Measurements from ENCODE around the gene PPIA.

The PPIA gene

DNA sequence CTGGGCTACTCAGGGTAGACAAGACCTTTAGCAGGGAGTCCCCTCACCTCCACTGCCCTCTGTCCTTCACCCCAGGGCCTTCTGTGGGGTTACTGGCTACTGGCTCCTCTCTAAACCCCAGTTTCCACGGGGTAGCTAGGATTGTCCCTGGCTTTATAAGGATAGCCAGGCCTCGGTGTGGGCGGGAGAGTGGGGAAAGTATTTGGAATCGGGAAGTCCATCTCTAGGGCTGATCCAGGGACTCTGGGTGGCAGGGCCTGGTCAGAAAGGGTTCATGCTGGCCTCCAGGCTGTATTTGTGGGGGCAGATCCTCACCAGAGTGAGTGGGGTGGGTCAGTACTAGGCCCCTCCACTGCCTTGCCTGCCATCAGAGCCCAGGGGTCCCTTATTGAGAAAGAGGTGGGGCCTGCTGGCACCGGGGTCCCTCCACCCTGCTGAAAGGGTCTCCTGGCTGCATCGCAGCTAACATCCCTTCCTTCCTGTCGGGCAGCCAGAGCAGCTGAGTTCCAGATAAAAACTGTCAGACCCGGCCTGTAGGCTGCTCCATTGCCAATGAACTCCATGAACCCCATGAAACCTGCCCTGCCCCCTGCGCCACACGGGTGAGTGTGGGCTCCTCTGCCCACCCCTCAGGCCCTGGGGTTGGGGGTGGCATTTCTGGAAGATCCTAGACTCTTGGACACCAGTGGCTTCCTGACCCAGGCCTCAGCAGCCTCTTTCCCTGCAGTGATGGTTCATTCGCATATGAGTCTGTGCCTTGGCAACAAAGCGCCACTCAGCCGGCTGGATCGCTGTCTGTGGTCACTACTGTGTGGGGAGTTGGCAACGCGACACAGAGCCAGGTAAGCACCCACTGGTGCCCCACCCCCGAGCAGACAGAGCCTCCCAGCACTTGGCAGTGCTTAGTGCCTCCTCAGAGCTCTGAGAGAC lies 40.5 kb upstream of the PPIA start:
- Histone ChIP-seq H3K4me1 (peaks cover 37% of the 10 kb centered on the region), H3K4me3 (no peak overlapping the region), H3K36me3 (peaks cover 72% of the 10 kb centered on the region), H3K9me3 (no peaks in the 10 kb centered on the region), H4K20me1 (peaks cover 64% of the 10 kb centered on the region), H3K4me2 (no peak overlapping the region), H3K9ac (0 out of 2 replicates have a peak overlapping the region, but pooled peaks have one; percentile 34), H3K27ac (peak overlapping the region; percentile 53), H3K27me3 (no peaks in the 10 kb centered on the region)
- no peak for TF ChIP-seq Cebpa-rat (IDR thresholded peaks at IDR 0.05)

- no peak overlapping the region for H3K4me3 ChIP-seq
These were observed 39.6 kb upstream of the PPIA start for GRCh38 chr7:44756904-44757303.

GRCh38 chr7:44757311-44757710 lies 39.2 kb upstream of the PPIA start:
- no peak overlapping the region for H3K4me2 ChIP-seq
- H4K20me1 ChIP-seq: peaks cover 51% of the 10 kb centered on the region
- H3K27ac ChIP-seq: no peak overlapping the region
- H3K4me1 ChIP-seq: peaks cover 23% of the 10 kb centered on the region
- no peaks in the 10 kb centered on the region for H3K9me3 ChIP-seq
- no peak overlapping the region for H3K9ac ChIP-seq
- H3K4me3 ChIP-seq: no peak overlapping the region
- H3K27me3 ChIP-seq: no peaks in the 10 kb centered on the region
- peaks cover 78% of the 10 kb centered on the region for H3K36me3 ChIP-seq
- no peak for TF ChIP-seq Cebpa-rat (IDR thresholded peaks at IDR 0.05)

More at GRCh38 chr7:44756904-44757303, 39.6 kb upstream of the PPIA start:
- Histone ChIP-seq H3K27me3 (no peaks in the 10 kb centered on the region), H3K9ac (no peak overlapping the region), H3K4me2 (no peak overlapping the region), H3K27ac (no peak overlapping the region), H3K4me1 (peaks cover 27% of the 10 kb centered on the region), H4K20me1 (peaks cover 55% of the 10 kb centered on the region), H3K9me3 (no peaks in the 10 kb centered on the region), H3K36me3 (peaks cover 74% of the 10 kb centered on the region)
- no peak for TF ChIP-seq Cebpa-rat (IDR thresholded peaks at IDR 0.05)

DNA sequence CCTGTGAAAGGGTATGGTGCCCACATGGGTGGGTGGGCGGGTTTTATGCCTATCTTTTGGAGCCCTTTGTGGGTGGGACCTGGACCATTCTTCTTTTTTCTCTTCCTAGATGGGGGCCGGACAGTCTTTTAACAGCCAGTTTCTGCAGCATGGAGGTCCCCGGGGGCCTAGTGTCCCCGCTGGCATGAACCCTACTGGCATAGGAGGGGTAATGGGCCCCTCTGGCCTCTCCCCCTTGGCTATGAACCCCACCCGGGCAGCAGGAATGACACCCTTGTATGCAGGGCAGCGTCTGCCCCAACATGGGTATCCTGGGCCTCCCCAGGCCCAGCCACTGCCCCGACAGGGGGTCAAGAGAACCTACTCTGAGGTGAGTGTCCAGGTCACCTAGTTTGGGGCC lies 38.7 kb upstream of the PPIA start:
- no peak overlapping the region for H3K9ac ChIP-seq
- no peak overlapping the region for H3K4me2 ChIP-seq
- H3K4me3 ChIP-seq: no peak overlapping the region
- peaks cover 46% of the 10 kb centered on the region for H4K20me1 ChIP-seq
- H3K36me3 ChIP-seq: peaks cover 82% of the 10 kb centered on the region
- no peaks in the 10 kb centered on the region for H3K9me3 ChIP-seq
- H3K27ac ChIP-seq: no peak overlapping the region
- H3K27me3 ChIP-seq: no peaks in the 10 kb centered on the region
- no peak for TF ChIP-seq Cebpa-rat (IDR thresholded peaks at IDR 0.05)
- H3K4me1 ChIP-seq: peaks cover 19% of the 10 kb centered on the region

DNA sequence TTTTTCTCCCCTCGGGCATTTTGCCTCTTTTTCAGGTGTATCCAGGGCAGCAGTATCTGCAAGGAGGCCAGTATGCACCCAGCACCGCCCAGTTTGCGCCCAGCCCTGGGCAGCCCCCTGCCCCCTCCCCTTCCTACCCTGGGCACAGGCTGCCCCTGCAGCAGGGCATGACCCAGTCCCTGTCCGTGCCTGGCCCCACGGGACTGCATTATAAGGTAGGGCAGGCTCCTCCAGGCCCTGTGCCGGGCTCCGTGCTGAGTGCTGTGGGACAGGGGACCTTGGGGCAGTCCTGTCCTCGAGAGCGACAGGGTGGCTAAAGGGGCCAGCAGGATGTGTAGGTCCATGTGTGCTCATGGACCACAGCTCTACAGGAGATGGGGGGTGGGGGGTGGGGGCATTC lies 37.2 kb upstream of the PPIA start:
- H4K20me1 ChIP-seq: peaks cover 31% of the 10 kb centered on the region
- H3K27ac ChIP-seq: no peak overlapping the region
- no peak overlapping the region for H3K4me2 ChIP-seq
- H3K4me3 ChIP-seq: no peak overlapping the region
- H3K27me3 ChIP-seq: no peaks in the 10 kb centered on the region
- no peak for TF ChIP-seq Cebpa-rat (IDR thresholded peaks at IDR 0.05)
- H3K9me3 ChIP-seq: no peaks in the 10 kb centered on the region
- no peak overlapping the region for H3K9ac ChIP-seq
- H3K36me3 ChIP-seq: peaks cover 96% of the 10 kb centered on the region
- H3K4me1 ChIP-seq: peaks cover 4% of the 10 kb centered on the region; the same call in 1 of the 2 replicates

DNA sequence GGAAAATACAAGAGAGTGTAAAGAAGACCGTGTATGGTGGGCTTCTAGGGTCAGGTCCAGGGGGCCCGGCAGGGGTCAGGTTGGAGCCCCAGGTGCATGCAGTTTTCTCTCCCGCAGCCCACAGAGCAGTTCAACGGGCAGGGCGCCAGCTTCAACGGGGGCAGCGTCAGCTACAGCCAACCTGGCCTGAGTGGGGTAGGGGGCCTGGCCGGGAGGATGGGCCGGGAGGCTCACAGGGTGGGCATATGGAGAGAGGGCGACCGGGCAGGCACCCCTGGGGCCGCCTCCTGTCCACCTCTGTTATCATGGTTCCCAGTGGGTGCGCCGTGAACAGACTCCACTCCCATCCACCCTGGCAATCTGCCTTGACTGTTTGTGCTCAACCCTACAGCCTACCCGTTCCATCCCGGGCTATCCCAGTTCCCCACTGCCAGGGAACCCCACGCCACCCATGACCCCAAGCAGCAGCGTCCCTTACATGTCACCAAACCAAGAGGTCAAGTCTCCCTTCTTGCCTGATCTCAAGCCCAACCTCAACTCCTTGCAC lies 36.4 kb upstream of the PPIA start:
- Histone ChIP-seq H3K4me3 (no peak overlapping the region), H3K27ac (no peak overlapping the region), H3K4me1 (no peaks in the 10 kb centered on the region), H3K4me2 (no peak overlapping the region), H3K36me3 (peaks cover 98% of the 10 kb centered on the region), H3K9me3 (no peaks in the 10 kb centered on the region), H3K9ac (no peak overlapping the region), H4K20me1 (peaks cover 23% of the 10 kb centered on the region), H3K27me3 (no peaks in the 10 kb centered on the region)
- no peak for TF ChIP-seq Cebpa-rat (IDR thresholded peaks at IDR 0.05)

- H3K27me3 ChIP-seq: no peaks in the 10 kb centered on the region
- H3K4me3 ChIP-seq: no peak overlapping the region
- H3K9me3 ChIP-seq: no peaks in the 10 kb centered on the region
- no peak overlapping the region for H3K9ac ChIP-seq
- no peak for TF ChIP-seq Cebpa-rat (IDR thresholded peaks at IDR 0.05)
- H3K4me1 ChIP-seq: no peaks in the 10 kb centered on the region
- no peak overlapping the region for H3K27ac ChIP-seq
- peaks cover 98% of the 10 kb centered on the region for H3K36me3 ChIP-seq
- H4K20me1 ChIP-seq: peaks cover 9% of the 10 kb centered on the region
- no peak overlapping the region for H3K4me2 ChIP-seq
These were observed 35.0 kb upstream of the PPIA start for GRCh38 chr7:44761207-44762161.

DNA sequence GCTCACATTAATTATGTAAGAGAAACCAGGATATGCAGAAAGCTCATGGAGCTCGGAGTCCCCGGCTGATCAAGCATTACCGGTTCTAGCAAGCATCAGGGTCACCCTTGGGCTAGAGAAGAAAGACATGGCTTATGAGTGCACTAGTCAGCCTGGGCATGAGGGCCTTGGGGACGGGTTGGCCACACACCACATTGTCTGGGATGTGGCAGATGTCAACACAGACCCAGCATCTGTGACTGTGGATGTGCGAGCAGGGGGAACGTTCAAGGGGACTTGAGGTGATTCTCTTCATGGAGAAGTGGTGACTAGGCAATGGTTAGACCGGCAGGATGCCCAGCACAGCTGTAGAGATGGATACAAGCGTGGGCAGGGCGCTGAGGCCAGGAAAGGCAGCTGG lies 34.2 kb upstream of the PPIA start:
- Histone ChIP-seq H3K36me3 (peaks cover 98% of the 10 kb centered on the region), H3K27ac (no peak overlapping the region), H3K4me3 (no peak overlapping the region), H4K20me1 (peaks cover 6% of the 10 kb centered on the region; the same call in 1 of the 2 replicates), H3K9ac (no peak overlapping the region), H3K4me2 (no peak overlapping the region), H3K9me3 (no peaks in the 10 kb centered on the region), H3K4me1 (peaks cover 5% of the 10 kb centered on the region), H3K27me3 (no peaks in the 10 kb centered on the region)
- TF ChIP-seq Cebpa-rat (IDR thresholded peaks at IDR 0.05): no peak

DNA sequence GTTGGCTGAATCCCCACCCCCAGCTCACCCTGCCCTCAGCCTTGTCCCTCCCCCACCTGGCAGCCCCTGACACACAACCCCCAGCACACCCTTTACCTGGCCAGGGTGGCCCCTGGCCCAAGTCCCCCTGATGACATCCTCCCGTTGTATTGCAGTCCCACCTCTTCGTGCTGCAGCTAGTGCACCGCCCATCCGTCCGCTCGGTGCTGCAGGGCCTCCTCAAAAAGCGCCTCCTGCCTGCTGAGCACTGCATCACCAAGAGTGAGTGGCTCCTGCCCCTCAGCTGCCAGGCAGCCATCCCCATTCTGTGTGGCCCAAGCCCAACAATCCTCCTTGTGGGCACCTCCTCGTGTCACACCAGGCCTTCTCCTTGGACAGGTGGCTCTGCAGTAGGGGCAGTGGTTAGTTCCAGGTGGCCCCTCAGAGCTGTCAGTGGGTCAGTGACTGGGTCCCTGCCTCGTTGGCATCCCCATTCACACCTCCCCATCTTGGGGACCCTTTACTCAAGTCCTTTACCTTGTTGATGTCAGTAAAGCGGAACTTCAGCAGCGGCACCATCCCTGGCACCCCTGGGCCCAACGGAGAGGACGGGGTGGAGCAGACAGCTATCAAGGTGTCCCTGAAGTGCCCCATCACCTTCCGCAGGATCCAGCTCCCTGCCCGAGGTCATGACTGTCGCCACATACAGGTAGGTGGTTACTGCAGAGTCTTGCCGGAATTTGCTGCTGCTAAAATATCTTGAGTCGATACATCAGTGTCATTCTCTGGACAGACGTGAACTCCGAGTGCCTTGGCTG lies 33.6 kb upstream of the PPIA start:
- H3K36me3 ChIP-seq: peaks cover 99% of the 10 kb centered on the region
- H3K27me3 ChIP-seq: no peaks in the 10 kb centered on the region
- no peak overlapping the region for H3K4me2 ChIP-seq
- peaks cover 11% of the 10 kb centered on the region for H3K4me1 ChIP-seq
- H3K9ac ChIP-seq: no peak overlapping the region
- no peak overlapping the region for H3K27ac ChIP-seq
- 0 out of 2 replicates have a peak, but pooled peaks cover 9% of the 10 kb centered on the region for H4K20me1 ChIP-seq
- TF ChIP-seq Cebpa-rat (IDR thresholded peaks at IDR 0.05): no peak
- H3K9me3 ChIP-seq: no peaks in the 10 kb centered on the region
- no peak overlapping the region for H3K4me3 ChIP-seq

All from BLaER1 (cell line).